Breast epithelium (tissue), 3 donors: ENCODE measurements around the gene PLB1.

Source experiments
- CTCF ChIP-seq, 3 donors: fragments of 450-650 bp; IDR thresholded peaks; one replicate each; pipeline ENCODE4 v1.5.1; 2016 to 2017; ENCODE audit warnings: antibody characterized with exemption in 3 of 3, mild to moderate bottlenecking in 3 of 3, moderate library complexity in 3 of 3
- POLR2A ChIP-seq: fragments of 450-650 bp; IDR thresholded peaks from one replicate; pipeline ENCODE4 v1.6.1; 2016; ENCODE audit warnings: antibody characterized with exemption, mild to moderate bottlenecking, moderate library complexity
- POLR2AphosphoS5 ChIP-seq, 3 donors: sonication (generic); formaldehyde crosslinking; IDR thresholded peaks; one replicate each; pipeline ENCODE4 v1.6.1; 2017; ENCODE audit warnings: antibody characterized with exemption in 3 of 3

GRCh38 chr2:28636491-28636890 lies 140.6 kb downstream of the PLB1 start:
- no peak for TF ChIP-seq CTCF (IDR thresholded peaks at IDR 0.05)
- TF ChIP-seq POLR2A: no peak
- TF ChIP-seq POLR2AphosphoS5 (IDR thresholded peaks at IDR 0.05): no peak
